ENCODE measurements around the gene C22orf15.

DNA sequence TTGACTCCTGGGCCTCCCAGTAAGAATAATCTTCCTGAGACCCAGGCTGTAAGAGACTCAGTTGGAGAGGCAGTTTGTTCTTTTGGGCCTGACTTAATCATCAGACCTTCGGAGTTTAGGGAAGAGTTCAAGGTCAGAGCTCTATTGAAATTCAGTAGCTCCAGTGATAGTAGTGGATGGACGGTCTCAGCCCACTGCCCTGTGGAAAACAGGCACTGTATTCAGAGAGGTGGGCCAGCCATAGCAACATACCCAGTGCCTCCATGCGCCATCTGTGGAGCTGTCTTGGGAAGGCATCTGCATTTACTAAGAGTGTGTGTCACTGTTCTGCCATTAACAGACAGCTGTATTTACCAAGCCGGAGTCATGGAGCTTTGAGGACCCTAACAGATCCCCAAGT is 26.8 kb downstream of the C22orf15 start:
- no peak for TF ChIP-seq POLR2AphosphoS5 (IDR thresholded peaks at IDR 0.05; ENCODE audit: low read depth, low read length)
- no peak for TF ChIP-seq POLR2A (IDR thresholded peaks at IDR 0.05; ENCODE audit: borderline replicate concordance, extremely low read depth, insufficient read depth, insufficient read length)
- TF ChIP-seq, protein P1, sequence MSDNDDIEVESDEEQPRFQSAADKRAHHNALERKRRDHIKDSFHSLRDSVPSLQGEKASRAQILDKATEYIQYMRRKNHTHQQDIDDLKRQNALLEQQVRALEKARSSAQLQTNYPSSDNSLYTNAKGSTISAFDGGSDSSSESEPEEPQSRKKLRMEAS (IDR thresholded peaks at IDR 0.05), result no peak
- TF ChIP-seq, protein P2, sequence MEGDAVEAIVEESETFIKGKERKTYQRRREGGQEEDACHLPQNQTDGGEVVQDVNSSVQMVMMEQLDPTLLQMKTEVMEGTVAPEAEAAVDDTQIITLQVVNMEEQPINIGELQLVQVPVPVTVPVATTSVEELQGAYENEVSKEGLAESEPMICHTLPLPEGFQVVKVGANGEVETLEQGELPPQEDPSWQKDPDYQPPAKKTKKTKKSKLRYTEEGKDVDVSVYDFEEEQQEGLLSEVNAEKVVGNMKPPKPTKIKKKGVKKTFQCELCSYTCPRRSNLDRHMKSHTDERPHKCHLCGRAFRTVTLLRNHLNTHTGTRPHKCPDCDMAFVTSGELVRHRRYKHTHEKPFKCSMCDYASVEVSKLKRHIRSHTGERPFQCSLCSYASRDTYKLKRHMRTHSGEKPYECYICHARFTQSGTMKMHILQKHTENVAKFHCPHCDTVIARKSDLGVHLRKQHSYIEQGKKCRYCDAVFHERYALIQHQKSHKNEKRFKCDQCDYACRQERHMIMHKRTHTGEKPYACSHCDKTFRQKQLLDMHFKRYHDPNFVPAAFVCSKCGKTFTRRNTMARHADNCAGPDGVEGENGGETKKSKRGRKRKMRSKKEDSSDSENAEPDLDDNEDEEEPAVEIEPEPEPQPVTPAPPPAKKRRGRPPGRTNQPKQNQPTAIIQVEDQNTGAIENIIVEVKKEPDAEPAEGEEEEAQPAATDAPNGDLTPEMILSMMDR (IDR thresholded peaks at IDR 0.05 in 2 of 3, conservative IDR thresholded peaks at IDR 0.05 in 1 of 3; ENCODE audit: borderline replicate concordance in 1 of 3, insufficient read depth in 1 of 3, low read depth in 2 of 3, low read length in 2 of 3), result no peak
- no peak for TF ChIP-seq JUND (IDR thresholded peaks at IDR 0.05)
- TF ChIP-seq FOSL1 (IDR thresholded peaks at IDR 0.05; ENCODE audit: low read depth), result no peak
- no peak for TF ChIP-seq EZH2 (IDR thresholded peaks at IDR 0.05)
- TF ChIP-seq, protein P3, sequence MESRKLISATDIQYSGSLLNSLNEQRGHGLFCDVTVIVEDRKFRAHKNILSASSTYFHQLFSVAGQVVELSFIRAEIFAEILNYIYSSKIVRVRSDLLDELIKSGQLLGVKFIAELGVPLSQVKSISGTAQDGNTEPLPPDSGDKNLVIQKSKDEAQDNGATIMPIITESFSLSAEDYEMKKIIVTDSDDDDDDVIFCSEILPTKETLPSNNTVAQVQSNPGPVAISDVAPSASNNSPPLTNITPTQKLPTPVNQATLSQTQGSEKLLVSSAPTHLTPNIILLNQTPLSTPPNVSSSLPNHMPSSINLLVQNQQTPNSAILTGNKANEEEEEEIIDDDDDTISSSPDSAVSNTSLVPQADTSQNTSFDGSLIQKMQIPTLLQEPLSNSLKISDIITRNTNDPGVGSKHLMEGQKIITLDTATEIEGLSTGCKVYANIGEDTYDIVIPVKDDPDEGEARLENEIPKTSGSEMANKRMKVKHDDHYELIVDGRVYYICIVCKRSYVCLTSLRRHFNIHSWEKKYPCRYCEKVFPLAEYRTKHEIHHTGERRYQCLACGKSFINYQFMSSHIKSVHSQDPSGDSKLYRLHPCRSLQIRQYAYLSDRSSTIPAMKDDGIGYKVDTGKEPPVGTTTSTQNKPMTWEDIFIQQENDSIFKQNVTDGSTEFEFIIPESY (IDR thresholded peaks at IDR 0.05; ENCODE audit: extremely low read depth, insufficient replicate concordance, low read length), result no peak
- no peak for TF ChIP-seq EGR1 (IDR thresholded peaks at IDR 0.05; ENCODE audit: low read depth)
- TF ChIP-seq SIN3A (IDR thresholded peaks at IDR 0.05; ENCODE audit: low read depth), result no peak
- TF ChIP-seq CEBPB (IDR thresholded peaks at IDR 0.05; ENCODE audit: low read depth), result no peak
